Measurements from ENCODE around the gene FBXO30. TPM values are rescaled to one million over a fixed set of nuclear protein-coding genes. Genes with fewer than 3 reads are reported as not detected.

Gene FBXO30
- total RNA-seq, 2 donors from 2014 or later, result 2.0 to 5.4 TPM

DNA sequence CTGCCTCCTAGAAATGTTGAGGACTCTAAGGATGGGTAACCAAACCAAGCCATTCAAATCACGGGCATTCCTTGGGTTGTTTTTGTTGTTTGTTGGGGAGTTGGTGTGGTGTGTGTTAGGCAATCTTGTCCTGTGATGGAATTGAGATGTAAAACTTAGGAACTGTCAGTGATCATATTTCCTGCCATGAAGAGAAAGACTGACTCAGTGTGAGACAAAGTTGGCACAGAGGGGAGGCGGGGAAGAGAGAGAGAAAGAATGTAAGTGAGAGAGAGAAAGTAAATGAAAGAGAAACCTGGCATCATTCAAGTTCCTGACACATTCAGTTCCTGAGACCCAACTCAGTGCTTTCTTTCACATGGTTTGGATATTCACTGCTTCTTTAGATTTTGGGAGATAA is 21.6 kb upstream of the FBXO30 start:
- WGBS, 2 donors, result 80 to 85% methylated on average over 2 of the region's 2 CpGs
- ATAC-seq (no peak), DNase-seq (no peak)
- H3K4me3 ChIP-seq, result no peak overlapping the region
- no peaks in the 10 kb centered on the region for H3K36me3 ChIP-seq (replicated peaks in 1 of 2; ENCODE audit: insufficient read depth in 1 of 2, low read depth in 2 of 2)
- TF ChIP-seq POLR2A (IDR thresholded peaks at IDR 0.05), result no peak
- no peak for TF ChIP-seq CTCF (IDR thresholded peaks at IDR 0.05)
- H3K4me1 ChIP-seq, result no peaks in the 10 kb centered on the region
- intact Hi-C loops (cut with DNase I), result no loop called here
- no peaks in the 10 kb centered on the region for H3K9me3 ChIP-seq
- H3K27ac ChIP-seq, result no peak overlapping the region
- no peaks in the 10 kb centered on the region for H3K27me3 ChIP-seq

DNA sequence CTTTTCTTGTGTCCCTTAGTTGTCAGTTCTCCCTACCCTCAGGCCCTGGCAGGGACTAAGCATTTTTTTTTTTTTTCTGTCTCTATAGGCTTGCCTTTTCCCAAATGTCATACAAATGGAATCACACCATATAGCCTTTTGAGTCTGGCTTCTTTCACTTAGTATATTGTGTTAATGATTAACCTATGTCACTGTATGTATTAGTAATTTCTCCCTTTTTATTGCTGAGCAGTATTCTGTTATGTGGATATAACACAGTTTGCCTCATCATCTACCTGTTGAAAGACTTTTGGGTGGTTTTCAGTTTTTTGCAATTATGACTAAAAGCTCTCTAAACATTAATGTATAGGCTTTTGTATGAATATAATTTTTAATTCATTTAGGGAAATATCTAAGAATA is 16.0 kb upstream of the FBXO30 start:
- no peaks in the 10 kb centered on the region for H3K4me1 ChIP-seq
- H3K27me3 ChIP-seq, result no peaks in the 10 kb centered on the region
- no peaks in the 10 kb centered on the region for H3K9me3 ChIP-seq
- no peaks in the 10 kb centered on the region for H3K36me3 ChIP-seq (replicated peaks in 1 of 2; ENCODE audit: insufficient read depth in 1 of 2, low read depth in 2 of 2)
- no peak overlapping the region for H3K4me3 ChIP-seq
- TF ChIP-seq POLR2A (IDR thresholded peaks at IDR 0.05) (no peak), CTCF (IDR thresholded peaks at IDR 0.05) (no peak)
- intact Hi-C loops (cut with DNase I), result no loop called here
- H3K27ac ChIP-seq, result no peak overlapping the region
- ATAC-seq, result no peak
- no peak for DNase-seq

GRCh38 chr6:145829950-145830349 is 15.4 kb upstream of the FBXO30 start:
- no peak for ATAC-seq
- Histone ChIP-seq H3K27ac (no peak overlapping the region), H3K4me3 (no peak overlapping the region), H3K9me3 (no peaks in the 10 kb centered on the region), H3K27me3 (no peaks in the 10 kb centered on the region), H3K36me3 (replicated peaks in 1 of 2; ENCODE audit: insufficient read depth in 1 of 2, low read depth in 2 of 2) (no peaks in the 10 kb centered on the region), H3K4me1 (no peaks in the 10 kb centered on the region)
- WGBS, 2 donors, result 63 to 66% methylated on average over 2 of the region's 2 CpGs
- intact Hi-C loops (cut with DNase I), result no loop called here
- no peak for DNase-seq
- TF ChIP-seq CTCF (IDR thresholded peaks at IDR 0.05), result no peak
- TF ChIP-seq POLR2A (IDR thresholded peaks at IDR 0.05), result no peak

DNA sequence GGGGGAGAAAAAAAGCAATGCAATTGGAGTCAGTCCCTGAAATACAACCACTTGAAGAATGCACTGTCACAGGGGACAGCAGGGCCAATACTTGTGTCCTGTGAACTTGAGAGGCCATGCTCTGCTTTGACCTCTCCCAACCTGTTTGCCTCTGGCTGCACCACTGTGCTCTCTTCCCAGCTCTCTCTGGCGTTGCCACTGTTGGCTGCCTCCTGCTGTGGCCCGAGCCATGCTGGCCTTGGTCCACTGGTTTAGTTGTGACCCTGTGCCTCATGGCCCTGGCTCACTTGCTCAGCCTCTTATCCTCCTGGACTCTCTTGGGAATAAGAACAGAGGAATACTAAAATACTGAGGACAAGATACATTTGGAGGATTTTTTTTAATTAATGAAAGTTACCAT is 14.5 kb upstream of the FBXO30 start:
- DNase-seq (no peak), ATAC-seq (no peak)
- TF ChIP-seq POLR2A (IDR thresholded peaks at IDR 0.05), result no peak
- no peak for TF ChIP-seq CTCF (IDR thresholded peaks at IDR 0.05)
- 70 to 75% methylated on average over 2 of the region's 2 CpGs for WGBS, 2 donors
- H3K27me3 ChIP-seq, result no peaks in the 10 kb centered on the region
- H3K27ac ChIP-seq, result no peak overlapping the region
- H3K9me3 ChIP-seq, result no peaks in the 10 kb centered on the region
- H3K4me1 ChIP-seq, result no peaks in the 10 kb centered on the region
- no peak overlapping the region for H3K4me3 ChIP-seq
- intact Hi-C loops (cut with DNase I), result no loop called here
- no peaks in the 10 kb centered on the region for H3K36me3 ChIP-seq (replicated peaks in 1 of 2; ENCODE audit: insufficient read depth in 1 of 2, low read depth in 2 of 2)

DNA sequence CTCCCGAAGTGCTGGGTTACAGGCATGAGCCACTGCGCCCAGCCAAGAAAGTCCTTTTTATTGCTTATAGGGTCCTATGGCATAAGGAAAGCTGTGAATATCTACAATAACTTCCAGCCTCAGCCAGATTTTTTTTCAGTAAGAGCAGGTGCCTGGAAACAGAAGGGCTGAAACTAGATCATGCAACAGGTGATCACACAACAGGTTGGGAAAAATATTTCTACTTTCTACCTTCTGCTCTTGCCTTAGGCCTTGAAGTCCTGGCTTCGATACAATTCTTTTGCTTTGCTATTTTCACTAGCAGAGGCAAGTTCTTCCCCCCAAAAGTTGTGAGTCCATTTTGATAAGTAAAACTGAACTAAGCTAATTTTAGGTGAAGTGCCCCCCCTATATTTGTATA is 9.7 kb upstream of the FBXO30 start:
- no peak overlapping the region for H3K27ac ChIP-seq
- no peak for ATAC-seq

More for the DNA sequence above, 9.7 kb upstream of the FBXO30 start:
- intact Hi-C loops (cut with DNase I), result no loop called here
- WGBS, 2 donors, result 95 to 97% methylated on average over 3 of the region's 3 CpGs
- H3K36me3 ChIP-seq (replicated peaks in 1 of 2; ENCODE audit: insufficient read depth in 1 of 2, low read depth in 2 of 2), result no peaks in the 10 kb centered on the region
- DNase-seq, result no peak
- H3K4me3 ChIP-seq, result no peak overlapping the region
- H3K9me3 ChIP-seq, result no peaks in the 10 kb centered on the region
- TF ChIP-seq POLR2A (IDR thresholded peaks at IDR 0.05), result no peak
- no peak for TF ChIP-seq CTCF (IDR thresholded peaks at IDR 0.05)
- no peaks in the 10 kb centered on the region for H3K4me1 ChIP-seq
- no peaks in the 10 kb centered on the region for H3K27me3 ChIP-seq

Measured in body of pancreas (tissue), 4 donors.